ENCODE results near the gene RPP40. TPM values are rescaled to one million over a fixed set of nuclear protein-coding genes. Genes with fewer than 3 reads are reported as not detected.

The RPP40 gene
- total and polyA plus RNA-seq, 12 donors = 2.1 to 12.0 (median 3.6) TPM

DNA sequence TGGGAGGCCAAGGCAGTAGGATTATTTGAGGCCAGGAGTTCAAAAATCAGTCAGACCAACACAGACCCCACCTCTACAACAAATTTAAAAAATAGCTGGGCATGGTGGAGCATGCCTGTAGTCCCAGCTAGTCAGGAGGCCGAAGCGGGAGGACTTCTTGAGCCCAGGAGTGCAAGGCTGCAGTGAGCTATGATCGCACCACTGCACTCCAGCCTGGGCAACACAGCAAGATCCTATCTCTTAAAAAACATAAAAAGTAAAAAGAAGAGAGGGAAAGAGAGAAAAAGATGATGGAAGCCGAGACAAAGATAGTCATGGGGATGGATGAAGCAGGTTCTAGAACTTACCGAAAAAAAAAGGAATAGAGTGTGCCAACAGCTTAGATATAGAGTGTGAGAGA, 25.8 kb upstream of the RPP40 start:
- H3K27ac ChIP-seq = no peak overlapping the region
- peaks cover 0 to 24% (median 6%) of the 10 kb centered on the region in 9 donors for H3K4me1 ChIP-seq
- WGBS, 2 donors = 96 to 99% methylated on average over 5 of the region's 5 CpGs
- no peaks in the 10 kb centered on the region for H3K27me3 ChIP-seq
- no peaks in the 10 kb centered on the region for H3K9me3 ChIP-seq
- no peak for TF ChIP-seq CTCF (IDR thresholded peaks at IDR 0.05)
- ATAC-seq = no peak
- H3K36me3 ChIP-seq = no peaks in the 10 kb centered on the region
- intact Hi-C loops (cut with DNase I) = loop anchor here in 1 of 10 donors (10.0 kb wide), 1 partner anchor 175 kb away; no protein-coding TSS in a partner anchor
- DNase-seq = no peak
- H3K4me3 ChIP-seq = no peak overlapping the region

DNA sequence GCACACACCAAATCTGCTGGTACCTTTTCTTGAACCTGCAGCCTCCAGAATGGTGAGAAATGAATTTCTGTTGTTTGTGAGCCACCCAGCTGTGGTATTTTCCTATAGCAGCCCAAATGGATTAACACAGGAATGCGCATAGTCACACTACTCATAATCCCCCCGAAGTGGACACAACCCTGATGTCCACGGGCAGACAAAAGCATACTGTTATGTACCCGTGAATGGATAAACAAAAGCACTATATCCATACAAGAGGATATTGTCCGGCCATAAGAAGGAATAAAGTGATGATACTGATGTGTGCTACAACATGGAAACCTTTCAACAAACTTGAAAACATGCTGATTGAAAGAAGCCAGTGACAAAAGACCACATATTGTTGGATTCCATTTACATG, 25.1 kb upstream of the RPP40 start:
- 86% methylated on average over 5 of the region's 5 CpGs for WGBS, 2 donors
- H3K9me3 ChIP-seq = no peaks in the 10 kb centered on the region
- no peak for TF ChIP-seq CTCF (IDR thresholded peaks at IDR 0.05)
- no peaks in the 10 kb centered on the region for H3K27me3 ChIP-seq
- intact Hi-C loops (cut with DNase I) = loop anchor here in 1 of 10 donors (10.0 kb wide), 1 partner anchor 174 kb away; no protein-coding TSS in a partner anchor
- no peaks in the 10 kb centered on the region for H3K36me3 ChIP-seq
- no peak overlapping the region for H3K4me3 ChIP-seq
- H3K27ac ChIP-seq = no peak overlapping the region
- H3K4me1 ChIP-seq = peaks cover 0 to 24% (median 6%) of the 10 kb centered on the region in 9 donors
- no peak for ATAC-seq
- no peak for DNase-seq

- intact Hi-C loops (cut with DNase I) = loop anchor here in 1 of 10 donors (10.0 kb wide), 1 partner anchor 174 kb away; no protein-coding TSS in a partner anchor
- no peak overlapping the region for H3K27ac ChIP-seq
- no peak overlapping the region for H3K4me3 ChIP-seq
- no peaks in the 10 kb centered on the region for H3K36me3 ChIP-seq
- no peaks in the 10 kb centered on the region for H3K9me3 ChIP-seq
- H3K4me1 ChIP-seq = peaks cover 0 to 24% (median 6%) of the 10 kb centered on the region in 9 donors
- ATAC-seq (no peak), DNase-seq (no peak)
- no peak for TF ChIP-seq CTCF (IDR thresholded peaks at IDR 0.05)
- H3K27me3 ChIP-seq = no peaks in the 10 kb centered on the region
- 97 to 99% methylated on average over 7 of the region's 7 CpGs for WGBS, 2 donors
Observed at GRCh38 chr6:5028301-5028700, 24.5 kb upstream of the RPP40 start.

GRCh38 chr6:5025911-5026819, 22.3 kb upstream of the RPP40 start:
- peak in 3 of 9 donors; percentile 38 to 42 (median 41) for TF ChIP-seq CTCF (IDR thresholded peaks at IDR 0.05)
- Histone ChIP-seq H3K4me1 (peaks cover 0 to 24% (median 5%) of the 10 kb centered on the region in 9 donors), H3K36me3 (no peaks in the 10 kb centered on the region), H3K4me3 (peak overlapping the region in 9 of 10 donors; percentile 35 to 72 (median 65)), H3K9me3 (no peaks in the 10 kb centered on the region), H3K27ac (peak overlapping the region in 8 of 10 donors; percentile 51 to 79 (median 68)), H3K27me3 (no peaks in the 10 kb centered on the region)
- ATAC-seq (peak; percentile 78 to 89 (median 84)), DNase-seq (peak; percentile 61 to 64)
- WGBS, 2 donors = 2% methylated on average over 35 of the region's 35 CpGs
- intact Hi-C loops (cut with DNase I) = loop anchor here in 1 of 10 donors (10.0 kb wide), 1 partner anchor 171 kb away; no protein-coding TSS in a partner anchor

All from heart right ventricle (tissue), 16 donors.